Dermis blood vessel endothelial cell (primary cell): ENCODE measurements around the gene GOLGA3. TPM values are rescaled to one million over a fixed set of nuclear protein-coding genes. Genes with fewer than 3 reads are reported as not detected.

Source experiments
- DNase-seq: peaks from one replicate; pipeline ENCODE4 v3.0.0; 2010
- total RNA-seq: library from RNA; depleted of rRNA; stranded (reverse); fragments of >200 nt; gene quantifications from 2 replicates; pipeline ENCODE4 v1.2.3, GENCODE V29; 2014

Gene GOLGA3
- total RNA-seq, 1 donor from 2014 or later, result 101 TPM

DNA sequence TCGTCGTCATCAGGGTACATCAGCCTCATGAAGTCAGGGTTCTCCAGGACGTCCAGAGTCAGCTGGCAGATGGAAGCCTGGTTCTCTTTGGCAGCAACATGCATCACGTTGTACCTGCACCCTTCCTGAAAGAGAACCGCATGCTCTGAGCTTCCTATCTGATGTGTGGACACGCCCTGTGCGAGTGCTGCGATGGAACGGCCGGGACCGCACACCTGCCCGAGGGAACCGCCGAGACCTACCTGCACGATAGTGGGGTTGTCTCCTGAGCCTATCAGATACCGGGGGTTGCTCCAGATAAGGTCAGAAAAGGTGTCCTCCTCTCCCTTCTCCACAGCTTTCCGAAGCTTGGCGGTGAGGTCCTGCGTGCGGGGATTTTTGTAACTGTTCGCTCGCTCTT is 80.8 kb downstream of the GOLGA3 start:
- DNase-seq, result no peak

DNA sequence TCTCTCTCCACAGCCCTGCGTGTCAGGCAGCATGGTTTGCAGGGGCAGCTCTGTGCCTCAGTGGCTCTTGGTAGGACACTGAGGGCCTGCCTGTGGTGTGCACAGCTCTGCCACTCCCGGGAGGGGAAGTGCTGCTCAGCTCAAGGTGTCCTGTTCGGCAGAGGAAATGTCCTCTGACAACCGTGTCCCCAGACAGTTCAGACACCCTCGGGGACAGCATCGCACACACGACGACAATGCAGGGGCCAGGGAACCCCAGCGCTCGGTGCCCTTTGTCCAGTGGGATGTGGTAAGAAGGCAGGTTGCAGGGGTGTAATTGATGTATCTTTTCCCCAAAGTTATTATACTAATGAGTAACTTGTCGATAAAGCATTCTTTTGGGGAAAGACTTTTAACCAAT is 81.3 kb downstream of the GOLGA3 start:
- DNase-seq, result no peak

DNA sequence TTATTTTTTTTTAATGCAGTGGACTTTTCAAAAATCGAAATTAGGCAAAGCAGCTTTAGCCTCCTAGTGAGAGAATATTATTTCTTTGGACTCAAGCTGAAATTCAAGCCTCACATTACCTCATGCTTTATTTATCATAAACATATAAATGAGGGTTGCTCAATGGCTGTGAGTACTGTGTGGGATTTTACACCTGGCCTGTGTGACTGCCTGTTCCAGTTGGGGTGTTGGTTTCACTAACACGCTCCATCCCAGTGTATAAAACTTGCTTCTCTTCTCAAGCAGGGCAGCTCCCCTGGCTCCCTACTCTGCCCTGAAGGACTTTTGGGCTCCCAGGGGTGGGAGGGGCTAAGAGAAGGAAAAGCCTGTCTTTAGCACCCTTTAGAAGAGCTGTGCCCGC is 82.1 kb downstream of the GOLGA3 start:
- DNase-seq, result no peak

DNA sequence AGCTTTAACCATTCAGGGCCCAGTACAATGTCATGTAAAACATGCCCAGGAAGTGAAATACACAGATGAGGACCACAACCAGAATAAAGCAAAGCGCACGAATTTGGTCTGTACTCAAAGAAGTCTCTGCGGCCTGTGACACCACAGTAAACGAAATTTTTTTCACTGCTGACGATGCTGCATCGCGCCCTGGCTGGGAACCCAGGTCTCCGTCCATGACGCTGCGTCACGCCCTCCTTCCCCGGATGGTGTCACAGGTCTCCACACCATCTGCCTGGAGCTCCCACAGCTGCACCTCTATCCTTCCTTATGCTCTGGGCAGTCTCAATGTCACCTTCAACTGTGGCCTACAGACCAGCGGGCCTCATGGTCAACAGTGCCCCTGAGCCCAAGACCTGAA is 84.8 kb downstream of the GOLGA3 start:
- DNase-seq, result no peak

DNA sequence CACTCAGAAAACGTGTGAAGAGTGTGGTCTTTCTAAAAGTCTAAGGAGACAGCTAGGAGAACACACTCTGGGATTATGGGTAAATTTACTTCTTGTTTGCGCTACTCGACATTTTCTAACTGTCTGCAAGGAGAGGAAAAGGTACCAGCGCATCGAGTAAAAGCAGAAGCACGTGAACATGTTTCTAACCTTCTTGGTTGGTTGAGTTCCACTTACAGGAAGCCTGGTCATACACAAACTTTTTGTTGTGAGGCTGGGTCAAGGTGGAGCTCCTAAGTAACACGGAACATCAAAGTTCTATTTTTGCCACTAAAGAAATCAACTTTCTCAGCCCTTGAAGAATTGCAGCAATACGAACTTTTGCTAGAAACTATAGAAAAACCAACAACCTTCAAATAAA is 87.0 kb downstream of the GOLGA3 start:
- no peak for DNase-seq

DNA sequence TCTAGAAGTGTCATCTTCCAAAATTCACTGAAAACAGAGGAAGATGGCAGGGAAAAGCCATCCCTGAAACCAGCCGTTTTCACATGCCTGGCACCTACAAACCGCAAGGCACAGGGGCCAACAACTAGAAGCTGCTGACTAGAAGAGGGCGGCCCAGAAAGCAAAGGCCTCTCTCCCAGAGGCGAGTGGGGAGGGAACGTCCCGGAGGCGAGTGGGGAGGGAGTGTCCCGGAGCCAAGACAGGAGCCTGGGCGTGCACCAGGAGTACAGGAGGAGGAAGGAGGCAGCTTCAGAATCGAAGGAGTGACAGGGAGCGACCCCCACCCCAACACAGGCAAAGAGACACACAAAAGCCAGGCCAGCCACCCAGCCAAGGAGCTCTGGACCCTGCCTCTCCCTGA is 88.0 kb downstream of the GOLGA3 start:
- DNase-seq, result no peak

DNA sequence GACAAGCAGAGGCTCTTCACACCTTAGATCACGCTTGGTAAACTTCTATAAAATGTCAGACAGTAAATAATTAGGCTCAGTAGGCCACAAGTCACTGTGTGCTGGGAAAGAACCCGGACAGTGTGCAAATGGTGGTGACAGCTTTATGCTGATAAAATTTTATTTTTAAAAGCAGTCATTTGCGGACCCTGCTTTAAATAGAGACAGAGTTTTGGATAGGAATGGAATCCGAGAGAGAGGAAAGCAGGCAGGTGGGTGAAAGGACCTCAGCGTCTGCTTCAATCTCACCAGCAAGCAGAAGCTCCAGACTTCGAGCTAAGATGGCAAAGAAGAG is 88.4 kb downstream of the GOLGA3 start:
- DNase-seq, result no peak

DNA sequence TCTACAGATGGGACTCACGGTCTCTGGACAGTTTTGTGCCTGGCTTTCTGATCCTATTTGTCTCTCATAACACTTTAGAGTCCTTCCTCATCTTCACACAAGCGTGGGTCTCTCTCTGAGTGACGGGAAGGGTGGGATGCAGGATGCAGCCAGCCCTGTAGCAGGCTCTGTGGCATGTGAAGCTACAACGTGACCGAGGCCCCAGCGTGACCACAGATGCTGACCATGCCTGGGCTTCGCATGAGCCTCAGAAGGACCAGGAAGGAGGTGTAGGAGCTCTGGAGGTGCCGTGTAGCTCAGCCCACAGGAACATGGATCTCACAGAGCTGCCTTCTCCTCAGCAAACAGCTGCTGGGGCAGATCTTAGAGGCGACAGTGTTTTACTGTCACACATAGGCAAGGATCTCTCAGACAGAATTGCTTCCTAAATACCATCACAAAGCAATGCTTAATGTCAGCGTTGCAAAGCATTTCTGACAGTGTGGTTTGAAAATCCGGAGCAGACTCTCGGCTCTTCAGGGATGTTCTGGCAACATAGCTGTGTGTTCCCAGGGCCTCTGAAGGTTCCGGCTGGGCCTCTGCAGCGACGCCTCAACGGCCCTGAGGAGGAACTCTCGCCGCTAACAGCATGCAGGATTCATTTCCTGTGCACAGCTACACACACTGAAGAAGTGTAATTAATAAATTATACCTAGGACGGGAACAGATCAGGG is 88.9 kb downstream of the GOLGA3 start:
- no peak for DNase-seq

DNA sequence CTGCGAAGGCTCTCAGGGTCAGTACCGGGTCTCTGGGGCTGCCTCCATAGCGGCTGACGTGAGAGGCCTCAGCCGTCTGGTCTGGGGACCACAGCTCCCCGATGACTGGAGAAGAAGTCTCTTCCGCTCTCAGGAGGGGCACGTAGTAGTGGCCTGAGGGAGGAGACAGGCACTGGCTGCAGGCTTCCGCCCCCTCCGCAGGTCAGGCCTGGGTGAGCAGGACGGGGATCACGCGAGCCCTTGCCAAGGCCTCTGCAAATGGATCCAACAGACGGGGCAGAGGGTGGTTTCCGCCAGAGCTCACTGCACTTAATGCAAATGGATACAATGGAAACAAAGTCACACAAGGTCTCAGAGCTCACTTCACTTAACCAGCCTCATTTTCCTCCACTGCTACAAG is 91.8 kb downstream of the GOLGA3 start:
- DNase-seq, result no peak

DNA sequence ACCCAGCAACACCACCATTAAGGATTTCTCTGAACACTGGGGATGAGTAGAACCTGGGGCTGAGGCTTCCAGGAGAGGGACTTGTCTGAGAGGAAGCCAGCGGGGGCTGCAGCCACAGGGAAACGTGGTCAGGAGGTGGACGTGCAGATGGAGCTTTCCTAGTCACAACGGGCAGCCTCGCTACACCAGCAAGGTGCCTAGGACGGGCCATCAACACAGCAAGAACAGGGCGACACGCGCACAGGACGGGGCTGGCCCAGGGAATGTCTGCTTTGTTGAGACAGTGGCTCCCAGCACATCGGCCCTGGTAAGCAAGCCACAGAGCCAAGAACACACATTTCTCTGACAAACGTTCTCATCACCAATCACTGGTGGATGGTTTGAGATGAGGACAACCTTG is 92.3 kb downstream of the GOLGA3 start:
- DNase-seq, result no peak

DNA sequence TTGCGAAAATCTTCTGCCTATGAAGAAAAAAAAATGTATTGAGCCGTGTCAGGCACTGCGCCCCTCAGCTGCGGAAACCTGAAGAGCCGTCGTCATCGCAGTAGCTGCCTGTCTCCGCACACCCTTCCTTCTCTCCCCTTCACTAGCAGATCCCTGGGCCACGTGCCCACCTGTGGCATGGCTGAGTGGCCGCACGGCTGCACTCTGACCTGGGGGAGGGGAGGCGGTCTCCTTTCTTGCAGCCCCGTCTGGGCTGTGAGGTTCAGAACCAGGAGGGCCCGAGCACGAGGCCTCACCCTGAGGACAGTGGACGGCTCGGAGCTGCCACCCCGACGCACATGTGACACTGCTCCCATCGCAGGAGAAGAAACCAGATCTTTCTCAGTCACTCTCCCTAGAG is 93.2 kb downstream of the GOLGA3 start:
- DNase-seq, result no peak

DNA sequence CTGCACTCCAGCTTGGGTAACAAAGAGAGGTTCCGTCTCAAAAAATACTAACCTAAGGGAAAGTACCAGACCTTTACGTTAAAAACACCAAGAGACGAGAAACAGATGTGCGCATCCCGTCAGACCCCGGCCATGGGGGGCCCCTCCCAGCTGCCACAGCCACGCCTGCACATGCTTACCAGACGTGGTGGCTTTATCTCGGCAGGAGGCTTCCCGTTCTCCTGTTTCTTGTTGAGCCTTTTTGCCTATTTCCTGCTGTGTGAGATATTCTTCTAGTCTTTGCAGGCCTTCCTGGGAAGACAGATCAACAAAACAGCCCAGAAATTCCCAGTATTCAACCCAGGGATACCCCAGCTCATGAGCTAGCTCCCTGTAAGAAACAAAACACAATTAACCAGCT is 94.5 kb downstream of the GOLGA3 start:
- DNase-seq, result no peak

DNA sequence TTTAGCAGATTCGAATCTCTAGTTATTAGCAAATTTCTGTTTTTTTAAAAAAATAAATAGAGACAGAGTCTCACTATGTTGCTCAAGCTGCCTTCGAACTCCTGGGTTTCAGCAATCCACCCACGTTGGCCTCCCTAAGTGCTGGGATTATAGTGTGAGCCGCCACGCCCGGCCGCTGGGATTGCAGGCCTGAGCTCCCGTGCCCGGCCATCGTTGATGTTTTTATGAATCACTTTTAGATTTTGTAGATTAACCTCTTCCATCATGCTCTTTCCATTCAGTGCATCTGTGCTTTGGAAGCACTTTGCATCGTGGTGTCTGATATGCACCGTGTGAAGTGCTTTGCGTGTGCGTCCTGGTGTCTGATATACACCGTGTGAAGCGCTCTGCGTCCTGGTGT is 97.1 kb downstream of the GOLGA3 start:
- DNase-seq, result no peak

DNA sequence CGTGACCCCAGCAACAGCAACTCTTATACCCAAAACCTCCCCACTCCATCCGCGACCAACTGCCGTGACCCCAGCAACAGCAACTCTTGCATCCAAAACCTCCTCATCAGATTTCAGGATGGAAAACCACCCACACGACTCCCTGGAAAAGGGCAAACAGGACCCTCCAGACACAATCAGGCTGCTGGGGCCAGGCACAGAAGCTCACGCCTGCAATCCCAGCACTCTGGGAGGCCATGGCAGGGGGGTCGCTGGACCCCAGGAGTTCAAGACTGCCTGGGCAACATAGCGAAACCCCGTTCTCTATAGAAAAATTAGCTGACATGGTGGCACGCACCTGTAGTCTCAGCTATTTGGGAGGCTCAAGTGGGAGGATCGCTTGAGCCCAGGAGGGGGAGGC is 98.3 kb downstream of the GOLGA3 start:
- DNase-seq, result no peak

DNA sequence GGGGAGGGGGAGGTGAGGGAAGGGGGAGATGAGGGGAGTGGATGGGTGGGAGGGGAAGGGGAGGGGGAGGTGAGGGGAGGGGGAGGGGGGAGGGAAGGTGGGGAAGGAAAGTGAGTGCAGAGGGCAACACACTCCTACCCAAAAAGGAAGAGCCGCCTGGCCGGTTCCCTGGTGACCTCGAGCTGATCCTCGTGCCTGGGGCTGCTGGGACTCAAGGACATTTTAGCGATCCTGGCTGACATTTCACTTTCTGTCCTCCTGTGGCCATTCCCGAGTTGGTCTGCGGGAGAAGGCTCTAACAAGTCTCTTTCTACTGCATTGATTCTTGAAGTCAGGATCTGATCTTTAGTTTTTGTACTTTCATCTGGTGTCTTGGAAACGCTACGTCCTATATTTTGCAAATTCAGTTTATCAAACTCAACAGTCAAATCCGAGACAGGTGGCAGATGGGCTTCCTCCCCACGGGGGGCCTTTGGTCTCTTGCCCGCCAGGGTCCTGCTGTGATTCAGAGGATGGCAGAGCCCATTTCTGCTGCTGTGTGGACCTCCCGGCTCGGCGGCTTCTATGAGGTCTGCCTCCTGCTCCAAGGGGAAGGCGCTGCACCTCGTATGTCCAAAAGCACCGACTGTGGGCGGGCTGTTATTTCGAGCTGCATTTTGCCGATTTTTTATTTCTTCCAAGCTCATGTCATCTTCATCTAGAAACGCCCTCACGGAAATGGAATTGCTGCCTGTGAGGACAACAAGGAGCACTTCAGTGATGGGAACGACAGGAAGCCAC is 98.9 kb downstream of the GOLGA3 start:
- no peak for DNase-seq

DNA sequence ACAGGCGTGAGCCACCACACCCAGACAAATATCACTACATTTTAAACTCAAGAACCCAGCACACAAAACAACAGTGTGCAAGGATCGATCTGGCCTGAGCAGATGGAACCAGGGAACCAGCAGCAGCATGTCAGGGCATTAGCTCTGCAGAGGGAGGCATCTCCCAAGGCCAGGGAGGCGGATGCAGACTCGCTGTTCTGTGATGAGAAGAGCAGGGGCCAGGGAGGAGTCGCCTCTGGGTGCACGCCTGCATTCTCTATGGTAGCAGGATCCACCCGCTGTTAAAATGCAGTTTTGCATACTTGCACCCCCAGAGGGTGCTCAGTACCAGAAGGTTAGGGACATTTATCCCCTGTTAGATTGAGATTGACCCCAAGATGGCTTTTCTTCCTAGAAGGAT is 100.2 kb downstream of the GOLGA3 start:
- DNase-seq, result no peak

DNA sequence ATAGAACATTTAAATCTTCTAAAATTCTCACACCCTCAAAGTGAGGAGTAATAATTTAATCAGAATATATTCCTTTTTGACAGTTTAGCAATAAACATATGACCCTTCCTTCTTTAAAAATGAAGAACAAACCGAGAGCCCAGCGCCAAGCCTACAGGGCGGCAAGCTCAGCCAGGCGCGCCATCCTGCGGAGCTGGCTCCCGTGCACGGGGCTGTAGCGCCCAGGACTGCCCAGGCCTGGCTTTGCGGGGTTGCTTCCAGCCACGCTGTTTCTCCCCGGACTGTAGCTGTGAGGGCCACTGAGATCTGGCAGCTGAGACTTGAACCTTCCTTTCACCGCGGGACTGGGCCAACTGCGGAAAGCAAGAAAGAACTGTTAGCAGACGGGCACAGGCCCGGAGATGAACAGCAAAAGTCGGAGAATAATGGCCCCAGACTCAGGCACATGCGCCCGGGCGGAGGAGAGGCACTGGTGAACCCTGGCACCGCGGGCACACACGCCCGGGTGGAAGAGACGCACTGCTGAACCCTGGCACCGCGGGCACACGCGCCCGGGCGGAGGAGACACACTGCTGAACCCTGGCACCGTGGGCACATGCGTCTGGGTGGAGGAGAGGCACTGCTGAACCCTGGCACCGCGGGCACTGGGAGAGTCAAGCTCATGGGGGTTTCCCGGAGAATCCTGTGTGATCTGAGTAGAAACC is 101.4 kb downstream of the GOLGA3 start:
- no peak for DNase-seq

DNA sequence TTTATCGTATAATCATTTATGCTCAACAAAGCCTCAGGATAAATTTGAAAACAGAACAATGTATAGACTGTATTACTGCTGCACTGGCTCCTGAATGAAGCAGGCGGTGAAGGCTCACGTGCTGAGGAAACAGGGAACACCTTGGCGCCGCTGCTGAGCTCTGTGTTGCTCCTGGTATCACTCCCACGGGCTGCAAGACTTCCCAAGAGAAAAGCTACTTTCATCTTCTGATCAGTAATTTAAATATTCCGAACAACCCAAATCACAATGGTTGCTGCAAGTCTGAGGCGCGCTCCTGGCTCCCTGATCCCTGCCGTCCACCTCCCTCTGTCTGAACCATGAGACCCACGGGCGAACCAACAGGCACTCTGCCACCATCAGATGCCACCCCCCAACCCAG is 102.3 kb downstream of the GOLGA3 start:
- DNase-seq, result no peak

DNA sequence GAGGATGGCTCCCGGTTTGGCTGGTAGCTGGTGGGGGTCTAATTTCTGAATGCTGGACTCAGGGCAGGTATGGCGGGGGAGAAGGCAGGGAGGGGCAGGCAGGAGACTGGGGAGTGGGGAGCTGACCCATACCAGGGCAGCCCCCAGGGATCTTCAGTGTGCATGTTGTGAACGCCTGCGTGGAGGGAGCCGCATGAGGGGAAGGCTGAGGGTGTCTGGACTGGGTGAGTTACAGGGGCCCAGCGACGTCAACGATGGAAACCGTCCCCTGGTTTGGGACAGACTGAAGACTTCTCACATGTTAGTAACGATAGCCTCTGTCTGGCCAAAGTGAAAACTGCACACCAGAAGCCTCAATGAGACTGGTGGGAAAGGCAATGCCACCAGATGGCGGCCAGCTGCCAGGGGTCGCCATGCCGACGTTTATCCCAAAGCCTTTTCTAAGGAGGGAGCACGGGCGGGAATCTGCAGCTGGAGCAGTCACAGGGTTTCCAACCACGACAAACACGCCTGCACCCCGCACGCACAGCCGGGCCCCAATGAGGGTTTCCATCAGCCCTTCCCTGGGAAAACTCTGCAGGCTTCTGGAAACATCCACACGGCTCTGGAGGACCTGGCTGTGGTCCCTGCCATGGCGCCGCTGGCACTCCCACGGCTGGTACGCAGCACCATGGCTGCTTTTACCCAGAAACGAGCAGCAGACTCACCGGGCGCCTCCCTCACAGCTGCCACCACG is 104.0 kb downstream of the GOLGA3 start:
- no peak for DNase-seq

DNA sequence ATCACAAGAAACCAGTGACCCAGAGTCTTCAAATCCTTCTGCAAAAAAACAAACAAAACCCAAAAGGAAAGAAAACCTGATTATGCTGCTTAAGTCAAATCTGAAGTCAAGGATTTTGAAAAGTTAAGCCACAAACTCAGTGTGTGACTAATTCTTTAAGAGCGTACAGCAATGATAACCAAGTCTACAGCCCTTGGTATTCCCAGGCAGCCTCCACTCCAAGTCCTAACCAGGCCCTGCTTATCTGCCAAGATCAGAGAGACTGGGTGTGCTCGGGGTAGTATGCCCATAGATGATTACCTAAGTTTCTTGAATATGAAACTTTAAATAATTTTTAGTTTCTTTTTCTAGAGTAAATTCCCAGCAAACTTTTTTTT is 104.9 kb downstream of the GOLGA3 start:
- DNase-seq, result no peak

DNA sequence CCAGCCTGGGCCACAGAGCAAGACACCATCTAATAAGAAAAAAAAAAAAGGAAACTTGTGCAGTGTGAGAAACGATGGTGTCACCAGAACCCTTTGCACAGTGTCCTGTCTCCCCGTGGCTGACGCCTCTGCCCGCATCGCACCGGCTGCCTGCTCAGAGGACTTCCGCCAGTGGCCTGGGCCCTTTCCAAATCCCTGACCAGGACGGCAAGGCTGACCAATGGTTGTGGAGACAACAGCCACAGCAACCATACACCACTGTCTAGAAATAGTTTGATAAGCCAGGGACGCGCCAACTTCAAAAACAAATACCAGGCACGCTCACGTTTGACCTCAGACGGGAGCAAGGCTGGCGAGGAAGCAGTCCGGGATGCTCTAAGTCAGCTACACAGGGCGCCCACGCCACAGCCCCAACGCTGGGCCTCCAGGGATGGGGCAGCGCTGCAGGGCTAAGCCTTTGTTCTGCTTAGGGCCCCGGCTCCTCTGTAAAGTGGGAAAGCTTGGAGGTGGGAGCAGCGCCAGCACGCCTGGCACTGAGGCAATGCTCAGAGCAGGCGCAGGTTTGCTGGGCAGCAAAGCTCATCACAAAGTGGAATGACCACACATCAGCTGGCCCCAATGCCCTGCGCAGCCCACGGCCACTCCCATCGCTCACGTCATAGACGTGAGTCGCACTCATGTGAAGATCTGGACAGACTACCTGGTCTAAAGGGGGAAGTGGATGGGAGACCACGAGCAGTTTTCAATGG is 105.5 kb downstream of the GOLGA3 start:
- no peak for DNase-seq

DNA sequence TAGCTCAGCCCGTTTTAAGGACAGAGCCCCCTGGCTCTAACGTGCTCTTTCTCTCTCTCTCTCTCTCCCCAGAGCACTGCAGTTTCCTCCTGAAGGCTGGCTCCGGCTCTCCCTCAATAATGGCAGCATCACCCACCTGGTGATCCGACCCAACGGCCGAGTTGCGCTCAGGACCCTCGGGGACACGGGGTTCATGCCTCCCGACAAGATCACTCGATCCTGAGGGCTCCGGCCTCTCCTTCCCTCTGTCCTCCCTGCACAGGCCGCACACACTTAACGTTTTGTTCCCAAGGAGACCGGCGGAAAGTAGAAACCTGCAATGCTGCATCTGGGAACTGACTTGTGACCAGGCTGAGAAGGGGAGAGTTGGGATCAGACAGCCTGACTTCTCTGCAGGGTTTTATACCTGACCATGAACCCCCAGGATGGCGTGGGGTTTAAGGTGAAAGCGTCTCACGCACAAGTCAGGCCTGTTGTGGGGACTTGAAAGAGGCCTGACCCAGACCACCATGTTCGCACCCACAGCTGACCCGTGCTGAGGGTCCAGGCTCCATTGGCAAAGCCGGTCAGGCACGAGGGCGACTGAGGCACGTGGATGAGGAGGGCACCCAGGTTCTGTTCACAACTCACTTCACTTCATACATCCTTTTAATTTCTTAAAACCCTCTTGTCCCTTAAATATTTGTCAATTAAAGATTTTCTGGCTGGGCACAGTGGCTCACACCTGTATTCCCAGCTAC is 107.9 kb downstream of the GOLGA3 start:
- no peak for DNase-seq
